Testis (tissue), 3 donors: Measurements from ENCODE around the gene ELMO1. TPM values are rescaled to one million over a fixed set of nuclear protein-coding genes. Genes with fewer than 3 reads are reported as not detected.

Source experiments
- DNase-seq: peaks from one replicate; pipeline ENCODE4 v3.0.0-alpha.2; 2019
- H3K27ac ChIP-seq, 2 donors: fragments of 200-600 bp; sonication (generic); one replicate each; pipeline ENCODE4 v1.5.1; 2019
- H3K27me3 ChIP-seq: fragments of 200-600 bp; sonication (generic); one replicate; pipeline ENCODE4 v1.5.1; 2019
- H3K36me3 ChIP-seq: fragments of 200-600 bp; sonication (generic); one replicate; pipeline ENCODE4 v1.5.1; 2017; ENCODE audit warnings: low read depth; ENCODE audit errors: missing control alignments
- H3K4me1 ChIP-seq: fragments of 200-600 bp; sonication (generic); one replicate; pipeline ENCODE4 v1.5.1; 2019
- H3K4me3 ChIP-seq, 2 donors: fragments of 200-600 bp; sonication (generic); one replicate each; pipeline ENCODE4 v1.5.1; 2017 to 2019
- H3K9me3 ChIP-seq: fragments of 200-600 bp; sonication (generic); one replicate; pipeline ENCODE4 v1.5.1; 2017
- POLR2A ChIP-seq: fragments of 450-650 bp; IDR thresholded peaks from one replicate; pipeline ENCODE4 v1.6.1; 2017; ENCODE audit warnings: antibody characterized with exemption, mild to moderate bottlenecking, moderate library complexity
- WGBS, 2 donors: methylation state at CpG; one replicate each; pipeline ENCODE4 v1.1.5; 2018; 5-methylcytosine and 5-hydroxymethylcytosine counted together
- intact Hi-C: fragments of 100-400 bp; cut with DNase I; formaldehyde crosslinking; loops from one replicate; pipeline ENCODE4 v1.15.1; 2023; ENCODE audit warnings: low total_unique reads
- polyA plus RNA-seq: library from polyadenylated mRNA; stranded (reverse); fragments of 350-450 nt; fragmentation: Illumina TruSeq; extraction: RNeasy Lipid Tissue Mini Kit (QIAGEN cat#74804); gene quantifications from one replicate; pipeline ENCODE4 v1.2.3, GENCODE V29; 2014; ENCODE audit warnings: low read depth, low replicate concordance; ENCODE audit not compliant: insufficient read depth
- total RNA-seq, 2 donors: library from RNA; depleted of rRNA; stranded (reverse); fragments of >200 nt; gene quantifications; one replicate each; pipeline ENCODE4 v1.2.3, GENCODE V29; 2016
- TF ChIP-seq, protein P1 (sequence below), 3 experiments: fragments of 450-650 bp in 2 of 3; fragments of 200-600 bp in 1 of 3; sonication (generic) in 1 of 3; IDR thresholded peaks; one replicate each; pipeline ENCODE4 v1.5.1; 2016 to 2019; ENCODE audit warnings: antibody characterized with exemption in 3 of 3, mild to moderate bottlenecking in 2 of 3, moderate library complexity in 1 of 3

Gene ELMO1
- total and polyA plus RNA-seq, 3 donors from 2014 or later, result 12.9 to 47.2 (median 36.5) TPM

DNA sequence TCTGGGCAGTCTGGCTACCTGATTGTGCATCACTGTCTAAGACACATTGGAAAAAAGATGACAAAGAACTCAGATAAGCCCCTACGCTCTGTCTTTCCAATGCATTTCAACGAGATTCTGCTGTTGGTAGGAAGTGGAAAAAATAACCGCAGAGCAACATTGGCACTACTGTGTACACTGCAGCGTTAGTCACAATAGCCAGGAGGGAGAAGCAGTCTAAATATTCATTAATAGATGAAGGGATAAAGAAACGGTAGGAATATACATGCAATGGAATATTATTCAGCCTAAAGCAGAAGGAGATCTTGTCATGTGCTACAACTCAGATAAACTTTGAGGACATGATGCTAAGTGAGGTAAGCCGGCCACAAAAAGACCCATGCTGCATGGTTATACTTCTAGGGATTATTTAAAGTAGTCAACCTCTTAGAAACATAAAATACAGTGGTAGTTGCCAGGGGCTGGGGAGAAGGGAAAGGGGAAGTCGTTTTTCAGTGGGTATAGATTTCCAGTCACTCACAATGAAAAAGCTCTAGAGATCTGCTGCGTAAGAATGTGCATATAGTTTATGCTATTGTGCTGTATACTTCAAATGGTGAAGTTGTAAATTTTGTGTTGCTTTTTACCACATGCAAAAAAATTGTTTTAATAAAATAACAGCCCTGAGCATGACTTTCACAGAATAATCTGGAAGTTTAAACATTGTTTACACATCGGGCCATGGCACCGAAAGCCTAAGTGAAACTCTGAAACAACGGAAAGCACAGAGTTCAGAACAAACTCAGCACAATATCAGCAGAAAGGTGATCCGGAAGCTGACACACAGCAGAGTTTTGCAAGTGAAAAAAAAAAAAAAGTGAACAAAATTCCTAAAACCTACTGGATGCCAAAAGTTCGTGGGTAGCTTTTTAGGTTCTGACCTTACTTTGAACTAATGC is 40.1 kb downstream of the ELMO1 start:
- intact Hi-C loops, result no loop called here
- TF ChIP-seq, protein P1, sequence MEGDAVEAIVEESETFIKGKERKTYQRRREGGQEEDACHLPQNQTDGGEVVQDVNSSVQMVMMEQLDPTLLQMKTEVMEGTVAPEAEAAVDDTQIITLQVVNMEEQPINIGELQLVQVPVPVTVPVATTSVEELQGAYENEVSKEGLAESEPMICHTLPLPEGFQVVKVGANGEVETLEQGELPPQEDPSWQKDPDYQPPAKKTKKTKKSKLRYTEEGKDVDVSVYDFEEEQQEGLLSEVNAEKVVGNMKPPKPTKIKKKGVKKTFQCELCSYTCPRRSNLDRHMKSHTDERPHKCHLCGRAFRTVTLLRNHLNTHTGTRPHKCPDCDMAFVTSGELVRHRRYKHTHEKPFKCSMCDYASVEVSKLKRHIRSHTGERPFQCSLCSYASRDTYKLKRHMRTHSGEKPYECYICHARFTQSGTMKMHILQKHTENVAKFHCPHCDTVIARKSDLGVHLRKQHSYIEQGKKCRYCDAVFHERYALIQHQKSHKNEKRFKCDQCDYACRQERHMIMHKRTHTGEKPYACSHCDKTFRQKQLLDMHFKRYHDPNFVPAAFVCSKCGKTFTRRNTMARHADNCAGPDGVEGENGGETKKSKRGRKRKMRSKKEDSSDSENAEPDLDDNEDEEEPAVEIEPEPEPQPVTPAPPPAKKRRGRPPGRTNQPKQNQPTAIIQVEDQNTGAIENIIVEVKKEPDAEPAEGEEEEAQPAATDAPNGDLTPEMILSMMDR (IDR thresholded peaks at IDR 0.05), result no peak
- no peak for TF ChIP-seq POLR2A
- peaks cover 15% of the 10 kb centered on the region for H3K4me1 ChIP-seq
- no peak overlapping the region for H3K27ac ChIP-seq
- no peaks in the 10 kb centered on the region for H3K27me3 ChIP-seq
- no peak for DNase-seq
- H3K9me3 ChIP-seq, result no peaks in the 10 kb centered on the region
- 64 to 65% methylated on average over 13 of the region's 13 CpGs for WGBS, 2 donors
- no peak overlapping the region for H3K4me3 ChIP-seq
- H3K36me3 ChIP-seq, result no peaks in the 10 kb centered on the region

DNA sequence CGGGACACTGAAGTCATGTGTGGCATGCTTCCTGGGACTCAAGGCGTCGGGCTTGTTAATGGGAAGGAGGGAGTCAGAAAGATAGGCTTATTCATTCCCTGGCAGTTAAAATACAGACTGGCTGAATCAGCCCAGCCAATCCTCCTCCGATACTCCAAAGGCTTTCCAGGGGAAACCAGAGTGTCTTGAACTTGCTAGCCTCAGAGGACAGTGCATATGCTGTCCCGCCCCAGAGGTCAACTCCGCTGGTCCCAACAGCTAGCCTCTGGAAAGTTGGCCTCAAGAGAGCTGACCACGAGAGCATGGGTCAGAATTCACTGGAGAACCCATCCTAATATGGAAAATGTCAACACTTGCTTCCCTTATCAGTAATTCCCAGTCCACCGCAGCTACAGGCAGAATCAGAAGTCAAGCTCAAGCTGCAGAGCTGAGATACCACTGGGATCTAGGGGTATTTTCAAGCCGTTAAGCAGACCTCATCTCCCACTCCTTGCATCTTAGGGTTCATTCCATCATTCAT is 43.0 kb downstream of the ELMO1 start:
- WGBS, 2 donors, result 47 to 49% methylated on average over 9 of the region's 9 CpGs
- Histone ChIP-seq H3K27me3 (no peaks in the 10 kb centered on the region), H3K4me1 (peaks cover 15% of the 10 kb centered on the region), H3K9me3 (no peaks in the 10 kb centered on the region), H3K4me3 (no peak overlapping the region), H3K27ac (no peak overlapping the region), H3K36me3 (no peaks in the 10 kb centered on the region)
- TF ChIP-seq, protein P1 (IDR thresholded peaks at IDR 0.05), result no peak
- no peak for TF ChIP-seq POLR2A
- intact Hi-C loops, result no loop called here
- peak; percentile 52 for DNase-seq

DNA sequence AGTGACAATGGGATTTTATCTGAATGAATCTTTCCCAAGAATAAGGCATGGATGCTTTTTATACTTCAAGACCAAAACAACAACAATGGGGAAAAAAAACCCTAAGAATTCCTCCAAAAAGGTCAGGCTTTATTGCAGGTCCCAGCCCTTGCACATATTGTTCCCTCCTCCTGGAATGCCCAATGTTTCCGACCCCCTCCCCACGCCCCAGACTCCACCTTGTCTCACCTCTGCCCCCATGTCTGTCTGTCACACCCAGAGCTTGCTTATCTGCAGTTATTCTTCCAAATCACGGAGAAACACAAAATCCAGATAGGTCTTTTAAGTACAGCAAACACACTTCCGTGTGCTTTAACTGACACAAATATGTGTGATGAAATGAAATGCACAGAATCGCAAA is 43.5 kb downstream of the ELMO1 start:
- intact Hi-C loops, result no loop called here
- TF ChIP-seq, protein P1 (IDR thresholded peaks at IDR 0.05), result no peak
- no peak for TF ChIP-seq POLR2A
- Histone ChIP-seq H3K36me3 (no peaks in the 10 kb centered on the region), H3K4me3 (no peak overlapping the region), H3K27me3 (no peaks in the 10 kb centered on the region), H3K9me3 (no peaks in the 10 kb centered on the region), H3K4me1 (peaks cover 15% of the 10 kb centered on the region), H3K27ac (no peak overlapping the region)
- 46 to 62% methylated on average over 5 of the region's 5 CpGs for WGBS, 2 donors
- DNase-seq, result no peak

DNA sequence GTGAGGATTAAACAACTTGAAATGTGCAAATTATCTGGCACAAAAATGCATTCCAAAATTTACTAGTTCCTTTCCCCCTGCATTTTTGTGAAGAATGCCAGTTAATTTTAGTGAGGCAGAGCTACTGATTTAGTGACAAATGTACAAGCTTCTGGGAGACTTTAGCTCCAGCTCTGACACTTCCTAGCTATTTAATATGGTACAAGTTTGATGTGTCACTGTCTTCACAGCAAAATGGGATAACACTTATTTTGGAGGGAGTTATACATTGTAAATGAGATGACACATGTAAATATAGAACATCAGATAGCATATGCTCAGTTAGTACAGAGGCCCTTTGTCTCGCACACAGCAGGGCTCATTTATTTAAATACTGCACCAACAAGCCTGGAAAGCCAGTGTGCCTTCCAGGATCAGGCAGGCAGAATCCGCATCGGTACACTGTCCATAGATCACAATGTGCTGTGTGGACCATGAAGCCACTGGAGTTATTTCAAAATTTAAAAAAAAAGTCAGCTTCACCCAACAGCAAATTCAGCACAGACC is 48.7 kb downstream of the ELMO1 start:
- Histone ChIP-seq H3K4me3 (no peak overlapping the region), H3K9me3 (no peaks in the 10 kb centered on the region), H3K27me3 (no peaks in the 10 kb centered on the region), H3K36me3 (no peaks in the 10 kb centered on the region), H3K27ac (no peak overlapping the region), H3K4me1 (peaks cover 2% of the 10 kb centered on the region)
- intact Hi-C loops, result no loop called here
- 70 to 77% methylated on average over 3 of the region's 3 CpGs for WGBS, 2 donors
- TF ChIP-seq POLR2A, result no peak
- TF ChIP-seq, protein P1 (IDR thresholded peaks at IDR 0.05), result no peak
- no peak for DNase-seq
